ENCODE measurements around the gene SCAPER. TPM values are rescaled to one million over a fixed set of nuclear protein-coding genes. Genes with fewer than 3 reads are reported as not detected.
"Not testable (repeated sequence)": the region's sequence is repeated elsewhere in the genome, so short reads cannot be mapped to it uniquely, and the experiment has no call there.

Gene SCAPER
- total RNA-seq, 1 donor from 2014 or later = 50.1 TPM

- intact Hi-C loops (cut with DNase I) = no loop called here
- no peak for DNase-seq (ENCODE audit: low spot score)
- ATAC-seq = no peak
These were observed 576.2 kb downstream of the SCAPER start for GRCh38 chr15:76328958-76329357.

GRCh38 chr15:76328106-76328696 is 576.9 kb downstream of the SCAPER start:
- ATAC-seq (no peak), DNase-seq (ENCODE audit: low spot score) (no peak)
- intact Hi-C loops (cut with DNase I) = no loop called here

- ATAC-seq (no peak), DNase-seq (ENCODE audit: low spot score) (no peak)
- intact Hi-C loops (cut with DNase I) = no loop called here
These were observed 577.7 kb downstream of the SCAPER start for GRCh38 chr15:76327191-76328105.

- intact Hi-C loops (cut with DNase I) = no loop called here
- no peak for ATAC-seq
- no peak for DNase-seq (ENCODE audit: low spot score)
These were observed 579.4 kb downstream of the SCAPER start for GRCh38 chr15:76325704-76326103.

GRCh38 chr15:76324066-76324465 is 581.1 kb downstream of the SCAPER start:
- ATAC-seq (no peak), DNase-seq (ENCODE audit: low spot score) (no peak)
- intact Hi-C loops (cut with DNase I) = no loop called here

GRCh38 chr15:76321602-76322001 is 583.5 kb downstream of the SCAPER start:
- intact Hi-C loops (cut with DNase I) = no loop called here
- ATAC-seq (no peak), DNase-seq (ENCODE audit: low spot score) (no peak)

GRCh38 chr15:76321171-76321570 is 584.0 kb downstream of the SCAPER start:
- intact Hi-C loops (cut with DNase I) = no loop called here
- ATAC-seq = no peak
- no peak for DNase-seq (ENCODE audit: low spot score)

- DNase-seq (ENCODE audit: low spot score) (no peak), ATAC-seq (no peak)
- intact Hi-C loops (cut with DNase I) = no loop called here
These were observed 585.1 kb downstream of the SCAPER start for GRCh38 chr15:76320012-76320411.

GRCh38 chr15:76313731-76314130 is 591.4 kb downstream of the SCAPER start:
- intact Hi-C loops (cut with DNase I) = no loop called here
- no peak for DNase-seq (ENCODE audit: low spot score)
- ATAC-seq = no peak

- ATAC-seq; intact Hi-C loops (cut with DNase I); DNase-seq (ENCODE audit: low spot score): not testable (repeated sequence)
These were observed 592.0 kb downstream of the SCAPER start for GRCh38 chr15:76313175-76313567.

GRCh38 chr15:76312540-76313174 is 592.5 kb downstream of the SCAPER start:
- ATAC-seq = no peak
- intact Hi-C loops (cut with DNase I) = no loop called here
- DNase-seq (ENCODE audit: low spot score) = no peak

GRCh38 chr15:76311100-76311953 is 593.8 kb downstream of the SCAPER start, which contains the start of gene ETFA:
Gene ETFA, minus strand, starts transcription at chr15:76311469. Its CDS starts 81 bp downstream, at chr15:76311388.
- peak; percentile 98 for DNase-seq (ENCODE audit: low spot score)
- intact Hi-C loops (cut with DNase I) = no loop called here
- peak; percentile 99 for ATAC-seq

- intact Hi-C loops (cut with DNase I) = no loop called here
- ATAC-seq (peak; percentile 25), DNase-seq (ENCODE audit: low spot score) (no peak)
These were observed 594.6 kb downstream of the SCAPER start for GRCh38 chr15:76310475-76311099.

- DNase-seq (ENCODE audit: low spot score) (no peak), ATAC-seq (no peak)
- intact Hi-C loops (cut with DNase I) = no loop called here
These were observed 595.4 kb downstream of the SCAPER start for GRCh38 chr15:76309601-76310330.

- ATAC-seq (no peak), DNase-seq (ENCODE audit: low spot score) (no peak)
- intact Hi-C loops (cut with DNase I) = no loop called here
These were observed 601.2 kb downstream of the SCAPER start for GRCh38 chr15:76303909-76304308.

GRCh38 chr15:76299786-76300185 is 605.4 kb downstream of the SCAPER start:
- DNase-seq (ENCODE audit: low spot score) (no peak), ATAC-seq (no peak)
- intact Hi-C loops (cut with DNase I) = no loop called here

GRCh38 chr15:76298986-76299385 is 606.2 kb downstream of the SCAPER start:
- DNase-seq (ENCODE audit: low spot score) = no peak
- intact Hi-C loops (cut with DNase I) = no loop called here
- no peak for ATAC-seq

GRCh38 chr15:76297951-76298350 is 607.2 kb downstream of the SCAPER start:
- ATAC-seq; intact Hi-C loops (cut with DNase I); DNase-seq (ENCODE audit: low spot score): not testable (repeated sequence)
